GM21737 (cell line): ENCODE results near the gene ANAPC13.

Experiments used
- ATAC-seq: cut with Tn5 transposase; IDR thresholded peaks from one replicate; pipeline ENCODE4 v1.9.1; 2021; ENCODE audit warnings: mild to moderate bottlenecking, moderate library complexity; ENCODE audit not compliant: unreplicated experiment

Gene ANAPC13

GRCh38 chr3:134483195-134483900, 2.4 kb downstream of the ANAPC13 start:
- ATAC-seq = no peak

DNA sequence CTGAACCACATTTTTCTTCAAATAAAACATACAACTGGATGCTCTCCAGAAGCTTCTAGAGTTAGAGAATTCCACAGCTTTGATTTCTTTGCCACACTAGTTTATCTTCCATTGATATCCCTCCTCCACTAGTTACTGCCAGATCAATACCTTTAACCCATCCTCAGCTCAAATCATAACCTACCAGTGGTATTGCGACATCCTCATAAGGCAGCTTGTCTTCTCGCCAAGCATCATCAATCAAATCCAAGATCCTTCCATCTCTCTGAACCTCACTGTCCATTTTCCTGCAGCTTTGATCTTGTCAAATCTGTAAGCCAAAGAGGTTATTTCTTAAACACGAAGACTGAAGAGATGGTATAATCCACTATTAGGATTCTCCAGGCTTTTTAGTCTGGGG, 3.2 kb downstream of the ANAPC13 start:
- ATAC-seq = no peak

DNA sequence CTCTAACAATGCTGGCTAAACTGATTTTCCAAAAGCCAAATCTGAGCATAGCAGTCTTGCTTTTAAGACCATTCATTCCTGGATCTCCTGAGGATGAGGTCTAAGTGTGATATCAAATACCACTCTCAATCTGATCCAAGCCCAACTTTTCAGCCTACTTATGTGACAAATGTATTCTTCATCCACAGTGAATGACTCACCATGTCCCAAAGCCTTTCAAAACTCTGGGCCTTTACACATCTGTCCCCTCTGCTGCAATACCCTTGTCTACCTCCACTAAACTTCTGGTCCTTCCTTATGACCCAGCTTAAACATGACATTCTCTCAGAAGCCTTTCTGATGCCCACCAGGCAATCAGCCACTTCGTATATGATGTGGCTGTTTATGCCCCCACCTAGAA, 4.6 kb downstream of the ANAPC13 start:
- no peak for ATAC-seq

- ATAC-seq = no peak
Observed at GRCh38 chr3:134480546-134480945, 5.2 kb downstream of the ANAPC13 start.

GRCh38 chr3:134477938-134478337, 7.8 kb downstream of the ANAPC13 start:
- ATAC-seq = no peak

GRCh38 chr3:134477002-134477401, 8.8 kb downstream of the ANAPC13 start:
- no peak for ATAC-seq

DNA sequence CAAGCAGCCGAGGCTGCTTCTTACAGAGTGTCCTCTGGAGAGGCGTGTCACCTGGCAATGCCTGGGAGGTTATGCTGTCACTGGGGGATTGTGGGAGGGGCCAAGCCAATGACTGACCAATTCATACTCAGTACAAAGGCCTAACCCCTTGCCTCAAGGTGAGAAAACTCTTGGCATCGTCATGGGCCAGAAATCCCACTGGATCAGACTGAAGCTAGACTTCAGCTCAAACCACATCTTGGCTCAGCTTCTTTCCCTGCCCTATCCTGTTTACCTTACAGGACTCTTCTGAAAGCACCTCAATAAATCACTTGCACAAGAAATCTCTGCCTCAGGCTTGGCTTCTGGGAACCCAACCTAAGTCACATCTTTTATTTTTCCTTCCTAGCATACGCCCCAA, 9.5 kb downstream of the ANAPC13 start:
- no peak for ATAC-seq

GRCh38 chr3:134474956-134475355, 10.8 kb downstream of the ANAPC13 start:
- no peak for ATAC-seq

- ATAC-seq = no peak
Observed at GRCh38 chr3:134473868-134474546, 11.8 kb downstream of the ANAPC13 start.

GRCh38 chr3:134472831-134473230, 13.0 kb downstream of the ANAPC13 start:
- ATAC-seq = no peak

DNA sequence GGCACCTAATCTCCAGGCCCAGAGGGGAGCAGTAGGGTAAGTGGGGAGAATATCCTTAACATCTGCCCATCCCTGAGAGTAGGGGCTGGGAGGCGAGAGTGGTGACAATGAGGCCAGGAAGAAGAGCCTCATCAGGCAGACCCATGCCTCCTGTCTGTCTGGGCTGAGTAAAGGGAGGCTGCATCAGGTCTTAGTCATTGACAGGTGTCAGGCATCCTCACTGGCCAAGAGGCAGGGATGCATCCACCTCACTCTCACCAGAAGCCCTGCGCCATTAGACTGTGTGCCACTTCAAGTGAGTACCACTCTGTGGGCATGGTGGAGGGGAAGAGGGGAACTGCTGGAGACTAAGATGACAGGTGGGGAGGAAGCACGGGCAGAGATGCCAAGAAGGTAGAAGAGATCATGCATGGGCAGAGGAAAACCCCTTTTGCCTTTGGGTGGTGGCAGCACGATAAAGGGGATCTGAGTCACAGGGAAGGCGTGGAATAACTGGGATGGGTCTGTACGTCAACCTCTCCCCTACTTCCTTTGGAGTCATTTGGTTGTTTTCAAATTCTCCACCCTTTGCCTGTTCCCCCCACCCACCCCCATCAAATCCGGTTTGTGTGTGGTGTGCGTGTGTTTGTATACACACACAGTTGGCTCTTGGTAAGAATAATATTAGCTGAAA, 14.1 kb downstream of the ANAPC13 start:
- no peak for ATAC-seq

DNA sequence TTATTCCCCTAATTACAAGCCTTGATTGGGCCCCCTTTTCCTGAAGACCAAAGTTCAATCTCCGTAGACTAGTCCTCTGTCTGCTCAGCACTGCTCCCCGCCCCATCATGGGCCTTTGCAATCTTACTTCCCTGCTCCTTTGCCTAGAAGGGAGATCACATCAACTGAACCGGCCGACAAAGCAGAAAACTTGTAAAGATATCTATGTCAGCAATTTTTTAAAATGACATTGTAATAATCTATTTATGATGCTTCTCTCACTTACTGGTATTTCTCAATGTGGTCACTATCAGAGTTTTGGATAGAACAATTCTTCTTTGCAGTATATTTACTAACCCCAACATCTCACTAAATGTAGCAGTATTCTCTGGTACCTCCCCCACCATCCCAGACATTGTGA, 17.3 kb downstream of the ANAPC13 start:
- no peak for ATAC-seq

GRCh38 chr3:134466331-134466730, 19.5 kb downstream of the ANAPC13 start:
- no peak for ATAC-seq

DNA sequence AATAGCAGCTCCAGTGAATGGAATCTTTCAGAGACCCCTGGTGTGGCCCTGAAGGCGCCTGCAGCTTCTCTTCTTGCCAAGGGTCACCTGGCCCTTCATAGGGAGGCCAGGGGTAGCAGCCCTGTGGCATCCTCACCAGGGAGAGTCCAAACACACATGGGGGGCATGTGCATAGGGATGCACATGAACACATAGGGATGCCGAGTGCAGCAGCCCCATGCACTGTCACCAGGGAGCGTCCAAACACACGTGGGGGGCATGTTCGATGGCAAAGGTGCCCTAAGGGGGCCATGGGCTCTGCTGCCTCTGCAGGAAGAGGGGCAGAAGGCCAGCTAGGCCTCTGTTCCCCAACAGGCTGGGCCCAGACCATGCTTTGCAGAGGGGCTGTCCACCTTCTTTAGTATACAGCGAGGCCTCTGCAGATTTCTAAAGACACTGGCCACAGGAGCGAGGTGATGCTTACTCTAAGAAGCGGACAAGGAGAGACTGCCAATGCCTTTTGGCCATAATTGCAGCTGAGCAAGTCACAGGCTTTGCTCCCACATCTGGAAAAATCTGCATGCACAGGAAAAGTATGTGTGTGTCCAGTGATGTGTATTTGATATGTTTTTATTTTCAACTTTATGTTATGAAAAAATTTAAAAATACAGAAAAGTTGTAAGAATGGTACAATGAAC, 21.0 kb downstream of the ANAPC13 start:
- ATAC-seq = no peak

DNA sequence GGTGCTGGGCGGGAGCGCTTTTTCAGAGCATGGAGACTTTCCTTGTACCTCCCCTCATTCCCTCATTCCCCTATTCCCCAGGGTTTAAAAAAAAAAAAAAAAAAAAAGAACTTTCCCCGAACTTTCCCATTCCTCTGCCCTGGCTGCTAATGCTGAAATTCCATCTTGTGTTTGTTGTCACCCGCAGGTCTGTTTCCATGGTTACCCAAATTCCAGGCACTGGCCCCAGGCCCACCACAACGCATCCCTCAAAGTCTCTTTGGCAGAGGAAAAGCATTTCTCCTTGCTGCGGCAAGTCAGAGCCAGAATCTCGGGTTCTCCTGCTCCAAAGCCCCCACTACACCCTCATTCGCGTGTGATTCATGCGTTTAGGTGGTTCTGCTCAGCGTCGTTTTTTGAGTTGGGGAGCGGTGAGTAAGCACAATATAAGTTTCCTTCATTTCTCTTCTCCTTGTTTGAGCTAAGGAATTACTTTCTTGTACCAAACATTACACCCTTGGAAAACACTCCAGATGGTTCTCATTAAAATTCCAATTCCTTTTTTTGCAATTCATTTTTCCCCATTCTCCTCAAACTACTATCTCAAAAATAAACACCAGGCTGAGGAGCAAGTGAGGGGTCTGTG, 21.6 kb downstream of the ANAPC13 start:
- no peak for ATAC-seq

- no peak for ATAC-seq
Observed at GRCh38 chr3:134463676-134464063, 22.1 kb downstream of the ANAPC13 start.

- ATAC-seq = no peak
Observed at GRCh38 chr3:134462331-134462941, 23.3 kb downstream of the ANAPC13 start.

DNA sequence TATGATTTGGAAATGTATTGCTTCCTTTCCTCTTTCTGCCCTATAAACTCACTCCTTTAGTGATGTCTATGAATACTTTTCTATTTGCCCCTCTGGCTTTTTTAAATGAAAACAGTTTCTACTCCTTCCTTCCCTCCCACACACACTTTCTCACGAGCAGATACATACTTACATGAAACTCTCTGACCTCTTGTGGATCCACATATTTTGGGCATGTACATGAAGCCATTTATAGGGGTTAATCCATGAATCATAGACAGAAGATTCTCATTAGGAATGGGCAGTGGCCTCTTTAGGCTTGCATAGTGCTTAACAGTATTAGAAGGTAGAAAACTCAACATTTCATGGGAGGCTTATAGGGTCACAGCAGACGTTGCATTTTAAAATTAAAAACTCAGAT, 24.8 kb downstream of the ANAPC13 start:
- no peak for ATAC-seq

- no peak for ATAC-seq
Observed at GRCh38 chr3:134459562-134459961, 26.2 kb downstream of the ANAPC13 start.

- no peak for ATAC-seq
Observed at GRCh38 chr3:134458406-134458945, 27.3 kb downstream of the ANAPC13 start.
